B cell (primary cell): ENCODE measurements around the gene STH.

Experiments
- EZH2 ChIP-seq: IDR thresholded peaks from 2 replicates; pipeline ENCODE4 v1.6.1; 2012; ENCODE audit warnings: borderline replicate concordance, low read depth, mild to moderate bottlenecking, moderate library complexity, low read length; ENCODE audit not compliant: insufficient read depth, poor library complexity, severe bottlenecking
- TF ChIP-seq, protein P1 (sequence below): fragments of 200-600 bp; IDR thresholded peaks from one replicate; pipeline ENCODE4 v1.8.0; 2022; ENCODE audit warnings: antibody characterized with exemption, mild to moderate bottlenecking

DNA sequence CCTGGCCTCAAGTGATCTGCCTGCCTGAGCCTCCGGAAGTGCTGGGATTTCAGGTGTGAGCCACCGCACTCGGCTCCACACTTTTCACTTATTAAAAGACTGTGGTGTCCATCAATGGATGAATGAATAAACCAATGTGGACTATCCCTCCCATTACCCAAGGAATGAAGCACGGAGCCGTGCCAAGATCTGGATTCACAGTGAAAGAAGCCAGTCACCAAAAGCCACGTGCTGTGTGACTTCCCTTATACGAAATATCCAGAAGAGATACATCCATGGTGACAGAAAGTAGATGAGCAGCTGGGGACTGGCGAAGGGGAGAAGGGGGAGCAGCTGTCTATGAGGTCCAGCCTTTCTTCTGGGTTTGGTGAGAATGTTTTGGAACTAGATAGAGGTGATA lies 48.2 kb upstream of the STH start:
- TF ChIP-seq, protein P1, sequence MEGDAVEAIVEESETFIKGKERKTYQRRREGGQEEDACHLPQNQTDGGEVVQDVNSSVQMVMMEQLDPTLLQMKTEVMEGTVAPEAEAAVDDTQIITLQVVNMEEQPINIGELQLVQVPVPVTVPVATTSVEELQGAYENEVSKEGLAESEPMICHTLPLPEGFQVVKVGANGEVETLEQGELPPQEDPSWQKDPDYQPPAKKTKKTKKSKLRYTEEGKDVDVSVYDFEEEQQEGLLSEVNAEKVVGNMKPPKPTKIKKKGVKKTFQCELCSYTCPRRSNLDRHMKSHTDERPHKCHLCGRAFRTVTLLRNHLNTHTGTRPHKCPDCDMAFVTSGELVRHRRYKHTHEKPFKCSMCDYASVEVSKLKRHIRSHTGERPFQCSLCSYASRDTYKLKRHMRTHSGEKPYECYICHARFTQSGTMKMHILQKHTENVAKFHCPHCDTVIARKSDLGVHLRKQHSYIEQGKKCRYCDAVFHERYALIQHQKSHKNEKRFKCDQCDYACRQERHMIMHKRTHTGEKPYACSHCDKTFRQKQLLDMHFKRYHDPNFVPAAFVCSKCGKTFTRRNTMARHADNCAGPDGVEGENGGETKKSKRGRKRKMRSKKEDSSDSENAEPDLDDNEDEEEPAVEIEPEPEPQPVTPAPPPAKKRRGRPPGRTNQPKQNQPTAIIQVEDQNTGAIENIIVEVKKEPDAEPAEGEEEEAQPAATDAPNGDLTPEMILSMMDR = no peak
- no peak for TF ChIP-seq EZH2
